GM12892 (cell line): ENCODE data around the gene ALDH2.
"Not testable (repeated sequence)": the region's sequence is repeated elsewhere in the genome, so short reads cannot be mapped to it uniquely, and the experiment has no call there.

Experiments
- DNase-seq: peaks from one replicate; pipeline ENCODE4 v3.0.0; 2011; ENCODE audit not compliant: insufficient read length
- FAIRE-seq: peaks from 2 replicates; lab custom pipeline; 2011; peaks lifted over from hg19 to GRCh38; lab: Jason Lieb, UNC
- POLR2A ChIP-seq: IDR thresholded peaks from 2 replicates; pipeline ENCODE4 v1.6.1; 2011; ENCODE audit warnings: low read depth, low read length, control low read depth
- POLR2AphosphoS5 ChIP-seq: IDR thresholded peaks from 2 replicates; pipeline ENCODE4 v1.6.1; 2011; ENCODE audit warnings: low read depth, low read length, control low read depth
- TAF1 ChIP-seq: IDR thresholded peaks from 2 replicates; pipeline ENCODE4 v1.6.1; 2011; ENCODE audit warnings: low read depth, mild to moderate bottlenecking, control low read depth, low read length, borderline replicate concordance

Gene ALDH2

GRCh38 chr12:111822886-111823285 lies 56.2 kb downstream of the ALDH2 start:
- TF ChIP-seq POLR2A: no peak
- no peak for TF ChIP-seq TAF1
- no peak for TF ChIP-seq POLR2AphosphoS5
- FAIRE-seq: no peak
- no peak for DNase-seq

- no peak for TF ChIP-seq TAF1
- TF ChIP-seq POLR2A: no peak
- no peak for TF ChIP-seq POLR2AphosphoS5
- DNase-seq (no peak), FAIRE-seq (no peak)
These were observed 57.2 kb downstream of the ALDH2 start for GRCh38 chr12:111823891-111824290.

- FAIRE-seq, DNase-seq: not testable (repeated sequence)
These were observed 57.6 kb downstream of the ALDH2 start for GRCh38 chr12:111824312-111824711.

- no peak for DNase-seq
- no peak for FAIRE-seq
- no peak for TF ChIP-seq POLR2AphosphoS5
- no peak for TF ChIP-seq TAF1
- TF ChIP-seq POLR2A: no peak
These were observed 58.8 kb downstream of the ALDH2 start for GRCh38 chr12:111825509-111825908.

GRCh38 chr12:111826316-111826715 lies 59.6 kb downstream of the ALDH2 start:
- no peak for TF ChIP-seq POLR2AphosphoS5
- TF ChIP-seq POLR2A: no peak
- no peak for TF ChIP-seq TAF1
- FAIRE-seq: no peak
- DNase-seq: no peak

GRCh38 chr12:111826992-111827391 lies 60.3 kb downstream of the ALDH2 start:
- TF ChIP-seq POLR2AphosphoS5 (no peak), TAF1 (no peak), POLR2A (no peak)
- DNase-seq: no peak

GRCh38 chr12:111827907-111828306 lies 61.2 kb downstream of the ALDH2 start:
- FAIRE-seq (no peak), DNase-seq (no peak)
- TF ChIP-seq POLR2A (no peak), POLR2AphosphoS5 (no peak), TAF1 (no peak)

More at GRCh38 chr12:111826992-111827391, 60.3 kb downstream of the ALDH2 start:
- FAIRE-seq: no peak

- TF ChIP-seq TAF1: no peak
- no peak for TF ChIP-seq POLR2AphosphoS5
- TF ChIP-seq POLR2A: no peak
- no peak for FAIRE-seq
- no peak for DNase-seq
These were observed 61.7 kb downstream of the ALDH2 start for GRCh38 chr12:111828338-111828979.

- FAIRE-seq, DNase-seq: not testable (repeated sequence)
These were observed 62.9 kb downstream of the ALDH2 start for GRCh38 chr12:111829635-111830034.

- not testable (repeated sequence) for DNase-seq, FAIRE-seq
These were observed 68.1 kb downstream of the ALDH2 start for GRCh38 chr12:111834740-111835386.

GRCh38 chr12:111835531-111836181 lies 68.9 kb downstream of the ALDH2 start:
- not testable (repeated sequence) for FAIRE-seq, DNase-seq

- FAIRE-seq: no peak
These were observed 71.6 kb downstream of the ALDH2 start for GRCh38 chr12:111838353-111838752.

More at GRCh38 chr12:111838353-111838752, 71.6 kb downstream of the ALDH2 start:
- no peak for DNase-seq
- TF ChIP-seq TAF1 (no peak), POLR2AphosphoS5 (no peak), POLR2A (no peak)
